Measurements from ENCODE around the gene TMEM175. TPM values are rescaled to one million over a fixed set of nuclear protein-coding genes. Genes with fewer than 3 reads are reported as not detected.

TMEM175 gene
- total and polyA plus RNA-seq, 2 of the 4 experiments (the other 2 are of a cell fraction): 7.7 to 41.9 TPM

GRCh38 chr4:955161-955921, 23.1 kb downstream of the TMEM175 start (continued):
- TF ChIP-seq CTCF (conservative IDR thresholded peaks at IDR 0.05; ENCODE audit: low read depth, low read length) (no peak), NFE2L2 (IDR thresholded peaks at IDR 0.05; ENCODE audit: low read depth, low read length) (no peak), POLR2A (IDR thresholded peaks at IDR 0.05; ENCODE audit: low read depth, low read length) (no peak), CEBPB (IDR thresholded peaks at IDR 0.05; ENCODE audit: low read depth, low read length) (no peak), BHLHE40 (IDR thresholded peaks at IDR 0.05; ENCODE audit: low read depth, low read length) (no peak), MXI1 (IDR thresholded peaks at IDR 0.05; ENCODE audit: borderline replicate concordance, low read depth, low read length) (no peak)
